HG03064 (cell line): ENCODE measurements around the gene SLC5A10.
"Not testable (repeated sequence)": the region's sequence is repeated elsewhere in the genome, so short reads cannot be mapped to it uniquely, and the experiment has no call there.

Source experiments
- ATAC-seq: cut with Tn5 transposase; IDR thresholded peaks from one replicate; pipeline ENCODE4 v1.9.1; 2021; ENCODE audit warnings: low read depth; ENCODE audit not compliant: unreplicated experiment

Gene SLC5A10

GRCh38 chr17:18946536-18946935 lies 5.4 kb upstream of the SLC5A10 start:
- ATAC-seq: no peak

GRCh38 chr17:18947866-18948265 lies 4.1 kb upstream of the SLC5A10 start:
- ATAC-seq: no peak

GRCh38 chr17:18948476-18949006 lies 3.4 kb upstream of the SLC5A10 start:
- no peak for ATAC-seq

- ATAC-seq: no peak
These were observed 2.4 kb upstream of the SLC5A10 start for GRCh38 chr17:18949566-18949965.

- ATAC-seq: no peak
These were observed 1.6 kb upstream of the SLC5A10 start for GRCh38 chr17:18950346-18950745.

GRCh38 chr17:18950944-18951905 lies 740 bp upstream of the SLC5A10 start:
- ATAC-seq: no peak

- ATAC-seq: no peak
These were observed 1.3 kb downstream of the SLC5A10 start for GRCh38 chr17:18953231-18953728.

- no peak for ATAC-seq
These were observed 2.4 kb downstream of the SLC5A10 start for GRCh38 chr17:18954321-18954720.

- ATAC-seq: no peak
These were observed 3.0 kb downstream of the SLC5A10 start for GRCh38 chr17:18955009-18955408.

GRCh38 chr17:18956021-18956420 lies 4.1 kb downstream of the SLC5A10 start:
- not testable (repeated sequence) for ATAC-seq

GRCh38 chr17:18956581-18956980 lies 4.6 kb downstream of the SLC5A10 start:
- no peak for ATAC-seq

- ATAC-seq: no peak
These were observed 5.9 kb downstream of the SLC5A10 start for GRCh38 chr17:18957831-18958230.

GRCh38 chr17:18958611-18959010 lies 6.6 kb downstream of the SLC5A10 start:
- ATAC-seq: no peak

- ATAC-seq: no peak
These were observed 7.3 kb downstream of the SLC5A10 start for GRCh38 chr17:18959071-18959844.

- ATAC-seq: no peak
These were observed 7.9 kb downstream of the SLC5A10 start for GRCh38 chr17:18959845-18960240.

GRCh38 chr17:18960241-18960665 lies 8.3 kb downstream of the SLC5A10 start:
- ATAC-seq: no peak

GRCh38 chr17:18960803-18961511 lies 9.0 kb downstream of the SLC5A10 start:
- ATAC-seq: no peak

- ATAC-seq: no peak
These were observed 9.9 kb downstream of the SLC5A10 start for GRCh38 chr17:18961634-18962493.

- ATAC-seq: no peak
These were observed 10.5 kb downstream of the SLC5A10 start for GRCh38 chr17:18962494-18962815.
